Measurements from ENCODE around the gene CACNA2D4. TPM values are rescaled to one million over a fixed set of nuclear protein-coding genes. Genes with fewer than 3 reads are reported as not detected.

CACNA2D4 gene
- total RNA-seq, 1 donor from 2014 or later = 8.6 TPM

DNA sequence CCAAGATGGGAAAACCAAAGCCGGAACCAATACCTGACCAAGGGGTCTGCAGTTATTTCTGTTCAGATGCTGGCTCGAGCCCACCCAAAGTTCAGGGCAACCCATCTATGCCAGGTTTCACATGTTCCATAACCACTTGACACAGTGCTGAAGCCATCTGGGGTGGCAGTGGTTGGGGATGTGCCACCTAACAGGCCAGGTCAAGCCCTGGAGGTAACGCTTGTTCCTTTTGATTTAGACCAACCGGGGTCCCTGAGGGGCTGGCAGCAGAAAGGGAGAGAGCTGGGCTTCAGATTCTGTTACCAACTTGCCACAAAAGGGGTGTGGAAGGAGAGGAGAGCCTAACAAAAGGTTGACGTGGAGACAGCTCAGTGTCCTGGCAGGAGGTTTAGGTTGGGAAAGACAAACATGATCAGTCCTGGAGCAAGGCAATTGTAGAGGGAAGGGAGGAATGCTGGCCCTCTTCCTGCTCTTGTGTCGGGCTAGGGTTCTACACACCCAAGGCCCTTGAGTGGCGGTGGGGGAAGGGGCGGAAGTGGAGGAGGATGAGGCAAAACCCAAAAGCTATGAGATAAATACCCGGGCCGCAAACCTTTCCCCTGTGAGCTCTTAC is 31.9 kb downstream of the CACNA2D4 start:
- DNase-seq (ENCODE audit: low spot score) = no peak

DNA sequence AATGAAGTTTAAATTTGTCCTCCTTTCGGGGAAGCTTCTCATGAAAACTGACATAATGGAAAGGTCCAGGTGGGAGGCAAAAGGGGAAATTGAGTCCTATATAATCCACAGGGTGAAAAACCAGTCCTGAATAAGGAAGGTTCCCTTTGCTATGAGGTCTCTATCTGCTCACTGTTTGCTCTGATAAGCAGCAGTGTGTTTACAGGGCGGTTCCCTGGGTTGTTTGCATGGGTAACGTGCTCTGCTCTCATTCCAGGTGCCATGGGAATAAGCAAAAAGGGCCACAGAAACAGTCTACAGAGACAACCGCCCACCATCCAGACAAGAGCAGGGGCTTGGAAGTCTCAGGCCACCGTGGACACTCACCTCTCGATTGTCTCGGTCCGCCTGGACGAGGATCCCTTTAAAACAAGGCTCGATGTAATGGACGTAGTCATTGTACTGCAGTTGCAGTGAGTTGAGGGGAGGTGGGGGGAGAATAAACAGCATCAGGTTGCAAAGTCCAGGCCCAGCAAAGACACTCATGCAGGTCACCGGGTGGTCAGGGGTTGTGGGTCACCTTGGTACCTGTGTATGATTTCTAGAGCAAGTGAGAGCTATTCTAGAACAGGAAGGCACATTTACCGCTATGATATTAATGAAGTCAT is 32.7 kb downstream of the CACNA2D4 start:
- no peak for DNase-seq (ENCODE audit: low spot score)

DNA sequence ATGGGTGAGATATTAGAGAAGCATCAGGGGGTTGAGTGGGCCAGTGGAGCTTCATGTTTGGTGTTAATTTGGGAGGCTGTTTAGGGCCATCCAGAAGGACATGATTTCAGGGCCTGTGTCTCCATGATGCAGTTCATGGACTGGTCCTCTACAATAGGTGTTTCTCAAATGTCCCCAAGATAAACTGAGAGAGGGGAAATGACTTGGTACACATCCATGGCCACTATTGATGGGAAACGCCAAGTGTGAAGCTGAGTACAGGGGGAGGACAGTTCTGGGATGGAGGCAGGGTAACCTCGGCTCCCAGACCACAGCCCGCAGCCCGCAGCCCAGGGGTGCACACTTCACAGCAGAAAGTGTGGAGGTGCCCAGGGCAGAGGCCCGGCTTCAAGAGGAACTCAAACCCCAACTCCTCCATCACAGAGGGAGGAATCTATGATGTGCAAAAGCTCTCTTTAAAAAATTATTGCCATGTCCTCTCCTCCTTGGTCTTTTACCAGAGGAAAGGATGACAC is 33.3 kb downstream of the CACNA2D4 start:
- no peak for DNase-seq (ENCODE audit: low spot score)

DNA sequence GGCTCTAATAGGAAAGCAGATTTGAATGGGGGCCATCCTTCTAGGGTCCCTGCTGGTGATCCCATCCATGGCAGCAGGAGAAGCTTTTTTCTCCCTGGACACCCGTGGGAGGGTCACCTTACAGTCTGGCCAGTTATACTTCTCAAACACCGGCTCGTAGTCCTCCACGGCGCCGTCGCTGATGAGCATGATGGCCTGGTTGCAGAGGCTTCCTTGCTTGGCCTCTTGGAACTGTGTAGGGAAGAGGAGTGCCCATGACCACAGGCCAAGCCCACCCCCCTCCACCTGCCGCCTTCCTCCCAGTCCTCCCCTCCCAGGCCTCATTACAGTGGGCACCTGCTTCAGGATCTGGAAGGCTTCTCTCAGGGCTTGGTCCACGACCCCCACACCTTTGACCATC is 33.8 kb downstream of the CACNA2D4 start:
- DNase-seq (ENCODE audit: low spot score) = no peak

DNA sequence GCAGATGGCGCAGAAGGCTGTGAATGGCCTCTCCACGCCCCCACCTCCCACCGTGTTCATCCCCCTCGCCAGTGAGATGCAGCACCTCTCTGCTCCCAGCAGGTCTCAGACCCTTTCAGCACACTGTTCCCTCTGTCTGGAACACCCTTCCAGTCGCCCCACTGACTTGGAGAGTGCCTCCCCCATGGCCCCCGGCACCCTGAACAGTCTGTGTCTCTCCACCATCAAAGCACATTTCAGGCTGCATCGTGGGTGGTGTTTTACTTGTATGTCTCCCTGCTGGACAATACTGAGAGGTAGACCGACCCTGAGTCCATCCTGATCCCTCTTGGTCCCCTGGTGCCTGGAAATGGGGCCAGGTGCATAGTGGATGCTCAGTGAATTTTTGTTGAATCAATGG is 34.9 kb downstream of the CACNA2D4 start:
- no peak for DNase-seq (ENCODE audit: low spot score)

DNA sequence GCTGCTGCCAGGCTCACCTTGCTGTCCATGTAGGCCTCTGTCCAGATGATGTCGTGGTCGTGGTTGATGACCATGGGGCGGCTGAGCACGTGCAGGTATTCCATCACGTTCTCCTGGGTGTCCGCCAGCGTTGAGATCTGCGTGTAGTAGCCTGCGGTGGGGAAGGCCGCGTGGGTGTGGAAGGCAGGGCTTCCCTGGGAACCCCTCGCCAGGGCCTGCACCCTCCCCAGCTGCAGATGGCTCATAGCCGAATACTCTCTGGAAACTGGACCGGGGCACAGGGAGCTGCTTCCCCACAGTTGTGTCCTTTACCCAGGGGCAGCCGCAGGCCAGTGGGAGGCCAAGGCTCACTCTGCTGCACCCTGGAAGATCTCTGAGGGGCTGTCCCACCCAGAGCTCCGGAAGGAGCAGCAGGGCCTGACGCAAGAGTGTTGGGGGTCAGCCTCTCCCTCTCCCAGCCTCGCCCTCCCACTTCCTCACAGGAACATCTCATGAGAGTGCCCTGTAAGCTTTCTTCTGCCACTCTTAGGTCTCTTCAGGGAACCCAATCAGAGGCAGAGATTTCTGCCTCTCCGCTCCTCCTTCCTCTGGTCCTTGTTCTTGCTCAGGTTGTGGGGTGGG is 35.5 kb downstream of the CACNA2D4 start:
- no peak for DNase-seq (ENCODE audit: low spot score)

DNA sequence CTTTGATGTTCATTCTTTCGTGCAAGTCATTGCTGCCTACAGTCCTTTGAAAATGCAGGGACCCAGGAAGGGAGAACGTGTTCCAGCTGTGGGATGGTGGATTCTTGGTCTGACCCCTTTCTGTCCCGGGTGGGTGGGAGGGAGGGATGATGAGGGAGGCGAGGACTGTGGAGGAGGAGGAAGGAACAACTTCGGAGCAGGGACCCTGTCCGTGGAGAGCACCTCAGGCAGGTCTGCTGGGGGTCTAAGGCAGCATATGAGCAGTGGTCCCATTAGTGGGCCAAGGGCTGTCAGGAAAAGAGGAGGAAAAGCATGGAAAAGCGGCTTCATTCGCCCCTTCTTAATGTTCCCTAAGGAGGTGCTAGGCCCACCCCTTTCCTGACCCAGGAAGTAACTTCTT is 36.0 kb downstream of the CACNA2D4 start:
- no peak for DNase-seq (ENCODE audit: low spot score)

DNA sequence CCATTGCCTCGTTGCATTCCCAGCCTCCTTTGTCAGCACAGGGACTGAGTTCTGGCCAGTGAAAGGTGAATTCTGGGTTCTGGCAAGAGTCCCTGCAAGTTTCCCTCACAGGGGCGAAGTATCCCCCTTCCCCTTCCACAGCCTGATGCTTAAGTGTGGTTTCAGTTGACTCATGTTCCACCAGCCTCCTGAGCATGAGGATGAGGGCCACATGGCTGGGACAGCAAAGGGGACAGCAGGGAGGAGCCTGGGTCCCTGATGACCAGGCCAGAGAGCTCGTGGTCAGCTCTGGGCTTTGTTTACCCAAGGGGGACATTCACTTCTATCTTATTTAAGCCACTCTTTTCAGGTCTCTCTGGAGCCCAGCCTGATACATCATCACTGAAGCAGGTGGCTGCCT is 36.5 kb downstream of the CACNA2D4 start:
- no peak for DNase-seq (ENCODE audit: low spot score)

DNA sequence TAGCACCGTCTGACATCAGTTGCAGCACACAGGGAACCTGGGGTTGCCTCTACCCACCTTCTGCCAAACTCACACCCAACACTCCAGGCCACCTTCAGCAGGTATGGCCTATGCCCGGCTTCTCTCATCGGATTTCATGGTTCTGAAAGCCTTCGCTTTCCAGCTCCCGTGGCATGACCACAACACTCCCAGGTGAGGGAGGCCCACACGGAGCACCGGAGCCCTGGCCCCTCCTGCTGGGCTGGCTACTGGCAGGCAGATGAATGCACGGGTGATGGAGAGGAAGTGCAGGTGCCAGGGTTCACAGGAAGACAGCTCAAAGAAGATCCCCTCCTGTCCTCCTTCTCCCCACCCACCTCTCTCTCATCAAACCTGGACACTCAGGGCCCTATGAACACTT is 37.2 kb downstream of the CACNA2D4 start:
- DNase-seq (ENCODE audit: low spot score) = no peak

DNA sequence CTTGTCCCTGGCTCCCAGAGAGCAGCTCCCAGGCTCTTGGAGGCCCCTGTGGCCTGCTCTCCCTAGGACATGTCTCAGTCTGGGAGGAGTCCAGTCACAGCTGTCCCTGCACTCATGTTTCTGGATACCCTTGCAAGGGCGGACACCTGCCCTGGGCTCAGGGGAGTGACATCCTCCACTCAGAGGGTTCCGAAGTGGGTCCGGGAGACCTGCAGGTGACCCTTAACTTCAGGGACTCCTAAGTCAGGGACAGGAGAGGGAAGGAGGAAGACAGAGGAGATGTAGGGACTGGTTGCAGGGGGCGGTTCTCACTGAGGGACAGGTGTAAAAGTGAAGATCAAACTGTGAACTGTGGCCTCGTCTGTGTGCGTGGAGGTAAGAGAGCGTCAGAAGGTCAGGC is 37.6 kb downstream of the CACNA2D4 start:
- DNase-seq (ENCODE audit: low spot score) = no peak

DNA sequence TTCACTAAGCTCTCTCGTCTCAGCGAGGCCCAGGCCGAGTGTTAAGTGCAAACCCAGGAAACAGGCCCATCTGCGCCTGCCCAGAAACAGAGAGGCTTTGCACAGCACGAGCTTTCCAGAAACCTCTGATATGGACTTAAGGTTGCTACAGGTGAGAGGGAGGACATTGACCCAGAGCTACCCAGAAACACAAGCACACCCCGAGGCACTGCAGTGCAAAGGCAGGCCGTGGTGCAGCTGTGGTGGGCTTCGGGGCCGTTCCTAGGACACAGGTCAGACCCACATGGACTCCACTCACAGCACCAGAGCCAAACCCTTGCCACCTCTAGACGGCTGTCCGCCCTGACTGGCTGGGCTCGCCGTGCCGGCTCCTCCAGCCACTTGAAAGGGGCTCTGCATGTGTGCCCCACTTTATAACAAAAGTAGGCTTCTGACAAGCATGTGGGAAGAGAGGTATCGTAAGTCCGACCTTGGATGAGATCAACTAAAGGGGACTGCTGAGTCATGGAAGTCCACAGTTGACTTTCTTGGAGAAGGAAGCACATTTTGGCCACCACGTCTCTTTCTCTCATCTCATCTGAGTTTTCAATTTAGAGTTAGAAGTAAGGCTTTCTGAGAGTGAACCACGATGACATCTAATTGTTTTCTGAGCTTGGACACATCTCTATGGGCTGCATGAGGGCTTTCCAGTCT is 38.2 kb downstream of the CACNA2D4 start:
- no peak for DNase-seq (ENCODE audit: low spot score)

DNA sequence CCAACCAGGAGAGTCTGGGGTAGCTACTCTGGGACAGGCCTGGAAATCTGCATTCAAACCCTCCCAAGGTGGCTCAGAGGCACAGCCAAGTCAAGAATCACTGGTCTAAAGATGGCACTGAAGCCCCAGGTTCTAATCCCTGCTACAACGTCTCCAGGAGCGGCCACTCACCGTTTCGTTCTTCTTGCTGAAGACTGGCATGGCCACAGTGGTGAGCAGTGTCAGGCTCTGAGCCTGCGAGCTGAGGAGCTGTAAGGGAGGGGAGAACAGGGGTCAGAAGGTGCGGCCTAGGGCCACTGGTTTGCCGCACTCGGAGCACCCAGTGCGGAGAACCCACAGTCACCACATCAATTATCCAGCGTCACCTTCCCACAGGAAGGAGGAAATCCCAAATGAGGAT is 38.8 kb downstream of the CACNA2D4 start:
- no peak for DNase-seq (ENCODE audit: low spot score)

DNA sequence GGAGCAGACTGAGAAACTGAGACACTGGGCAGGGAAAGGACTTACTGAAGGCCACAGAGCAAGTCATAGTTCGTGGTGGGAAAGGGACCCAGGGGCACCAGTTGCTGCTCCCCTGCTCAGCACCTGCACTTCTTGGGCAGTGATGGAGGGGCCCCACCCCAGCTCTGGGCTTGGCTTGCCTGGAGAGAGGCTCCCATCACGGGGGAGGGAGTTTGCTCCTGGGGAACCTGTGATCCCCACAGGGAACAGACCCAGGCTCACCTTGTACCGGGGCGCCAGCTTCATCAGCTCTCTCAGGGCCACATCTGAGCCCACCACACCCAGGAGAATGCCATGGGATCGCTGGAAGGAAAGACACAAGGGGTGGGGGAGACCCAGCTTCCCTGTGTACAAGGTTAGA is 39.8 kb downstream of the CACNA2D4 start:
- DNase-seq (ENCODE audit: low spot score) = peak; percentile 9

DNA sequence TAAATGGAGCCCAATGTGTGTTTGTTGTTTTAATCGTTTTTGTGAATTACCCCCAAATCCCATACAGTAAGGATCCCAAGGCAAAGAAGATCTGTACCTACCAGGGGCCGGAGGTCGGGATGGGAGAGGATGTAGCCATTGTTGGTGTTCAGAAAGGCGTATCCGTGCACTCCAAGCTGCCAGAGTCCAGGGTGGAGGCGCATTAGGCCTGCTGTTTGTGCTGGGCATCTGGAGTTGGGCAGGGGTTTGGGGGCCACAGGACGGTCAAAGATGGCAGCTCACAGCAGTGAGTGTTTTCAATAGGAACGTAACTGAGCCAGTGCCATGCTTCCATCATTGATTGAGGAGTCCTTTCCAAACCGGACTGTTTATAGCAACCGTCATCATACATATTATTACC is 40.2 kb downstream of the CACNA2D4 start:
- no peak for DNase-seq (ENCODE audit: low spot score)

DNA sequence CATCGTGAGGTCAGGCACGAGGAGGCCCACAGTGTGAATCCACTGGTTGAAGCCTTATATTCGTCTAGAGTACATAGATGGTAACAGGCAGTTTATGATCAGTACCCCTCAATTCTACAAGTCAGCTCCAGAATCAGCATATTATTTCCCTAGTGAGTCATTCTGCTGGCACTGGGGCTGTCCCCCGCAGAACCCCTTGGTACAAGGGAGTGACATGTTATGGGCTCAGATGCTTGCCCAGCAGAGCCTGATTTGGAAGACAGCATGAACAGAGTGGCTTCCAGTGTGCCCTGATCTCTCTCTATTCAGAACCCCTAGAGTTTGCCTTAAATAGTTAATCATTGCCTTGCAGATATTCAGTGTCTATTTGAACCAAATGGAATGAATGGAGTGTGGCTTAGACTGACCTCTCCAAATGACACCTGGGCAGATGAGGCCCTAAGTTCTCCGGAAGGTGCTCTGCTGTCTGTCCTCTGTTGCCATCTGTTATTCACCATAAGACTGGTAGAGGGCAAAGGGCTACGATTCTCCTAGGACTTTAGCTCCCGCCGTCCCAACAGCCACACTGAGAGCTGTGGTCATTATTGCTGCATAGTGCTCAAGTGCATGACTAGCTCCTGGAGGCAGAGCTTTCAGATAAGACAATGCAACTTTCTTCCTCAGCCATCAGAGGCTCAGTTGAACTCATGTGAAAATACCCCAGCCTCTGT is 41.1 kb downstream of the CACNA2D4 start:
- no peak for DNase-seq (ENCODE audit: low spot score)

DNA sequence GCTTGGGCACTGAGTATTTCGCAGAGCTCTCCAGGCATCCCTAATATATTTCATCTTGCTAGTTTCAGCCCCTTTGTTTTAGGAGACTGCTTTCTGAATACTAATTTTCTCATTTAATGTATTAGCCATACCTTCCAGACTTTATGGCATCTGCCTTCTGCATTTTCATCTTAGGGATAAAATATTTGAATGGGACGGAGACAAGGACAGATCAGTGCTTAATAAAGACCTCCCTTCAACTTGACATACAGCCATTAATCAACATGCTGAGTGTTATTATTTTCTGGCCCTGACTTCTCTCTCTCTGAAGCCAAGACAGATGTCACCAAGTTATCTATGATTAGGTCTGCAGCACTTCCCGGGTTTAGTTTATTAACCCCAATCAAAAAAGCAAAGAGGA is 42.4 kb downstream of the CACNA2D4 start:
- DNase-seq (ENCODE audit: low spot score) = no peak

DNA sequence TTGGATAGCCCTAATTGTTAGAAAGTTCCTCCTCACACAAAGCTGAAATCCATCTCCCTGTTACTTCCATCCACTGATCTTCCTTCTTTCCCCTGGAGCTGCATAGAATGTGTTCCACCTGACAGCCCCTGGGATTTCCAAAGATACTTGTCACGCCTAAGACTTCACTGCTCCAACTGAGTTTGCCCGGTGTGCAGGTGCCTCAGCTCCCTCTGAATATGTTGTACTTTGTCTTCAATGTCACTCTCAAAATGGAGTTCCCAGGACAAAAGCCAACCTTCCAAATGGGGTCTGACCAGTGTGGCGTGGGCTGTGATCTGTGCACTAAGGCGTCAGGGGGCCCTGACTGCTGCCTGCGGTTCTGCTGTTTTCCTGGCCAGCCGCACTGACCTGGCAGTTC is 42.8 kb downstream of the CACNA2D4 start:
- DNase-seq (ENCODE audit: low spot score) = no peak

DNA sequence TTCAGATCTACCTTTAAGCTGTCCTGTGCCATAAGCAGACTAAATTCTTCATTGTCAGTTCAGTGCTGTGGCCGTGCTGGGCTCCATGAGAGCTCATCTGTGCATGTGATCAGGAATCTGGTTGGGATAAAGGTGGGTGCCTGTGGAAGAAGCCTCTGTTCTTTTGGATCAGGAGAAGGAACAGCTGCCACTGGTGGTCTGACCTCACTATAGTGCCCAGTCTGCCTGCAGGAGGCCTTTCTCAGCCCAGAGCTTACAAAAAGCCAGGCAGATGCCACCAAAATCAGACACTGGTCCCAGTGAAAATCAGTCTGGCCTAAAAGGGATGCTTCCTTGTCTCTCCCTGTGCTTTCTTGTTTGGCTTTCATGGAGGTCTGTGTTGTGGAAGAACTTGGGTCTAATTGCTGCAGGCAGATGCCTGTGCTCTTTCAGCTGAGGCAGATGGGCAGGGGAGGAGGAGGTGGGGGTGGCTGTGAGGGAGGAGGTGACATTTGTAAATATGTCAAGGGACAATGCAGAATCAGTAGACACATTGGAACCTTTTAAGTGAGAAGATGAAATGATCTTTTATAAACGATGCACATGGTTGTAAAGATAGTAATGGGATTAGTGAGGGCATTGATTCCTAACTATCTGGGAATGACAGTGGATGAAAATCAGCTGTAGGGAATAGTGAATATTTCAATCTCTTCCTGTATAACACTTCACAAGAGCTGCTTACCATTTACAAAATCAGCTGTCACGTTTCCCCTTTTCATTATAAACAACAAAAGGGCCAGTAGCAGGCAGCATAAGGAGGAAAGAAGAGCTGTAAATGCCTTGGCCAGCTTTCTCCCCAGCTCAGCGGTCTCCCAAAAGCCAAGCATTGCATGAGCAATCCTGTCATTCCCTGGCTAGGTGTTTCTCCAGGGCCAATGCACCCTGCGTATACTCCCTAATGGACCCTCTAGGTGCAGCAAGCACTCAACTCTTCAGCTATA is 44.6 kb downstream of the CACNA2D4 start:
- no peak for DNase-seq (ENCODE audit: low spot score)

DNA sequence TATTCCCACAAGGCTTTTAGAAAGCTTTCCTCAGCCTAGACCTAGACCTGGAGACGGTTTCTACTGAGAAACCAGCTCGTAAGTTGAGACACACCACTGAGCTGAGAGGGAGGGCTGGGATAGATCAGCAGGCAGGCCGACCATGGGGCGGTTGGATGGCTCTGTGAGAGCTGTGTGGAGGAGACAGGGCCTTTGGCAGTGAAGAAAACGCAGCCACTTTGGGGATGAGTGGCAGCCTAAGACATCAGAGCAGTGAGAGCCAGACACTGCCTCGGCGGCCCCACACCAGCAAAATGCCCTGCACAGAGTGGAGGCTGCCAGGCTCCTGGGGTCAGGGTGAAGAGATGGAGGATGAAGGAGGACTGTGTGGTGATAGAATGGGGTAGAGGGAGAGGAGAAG is 46.0 kb downstream of the CACNA2D4 start:
- DNase-seq (ENCODE audit: low spot score) = peak; percentile 5

DNA sequence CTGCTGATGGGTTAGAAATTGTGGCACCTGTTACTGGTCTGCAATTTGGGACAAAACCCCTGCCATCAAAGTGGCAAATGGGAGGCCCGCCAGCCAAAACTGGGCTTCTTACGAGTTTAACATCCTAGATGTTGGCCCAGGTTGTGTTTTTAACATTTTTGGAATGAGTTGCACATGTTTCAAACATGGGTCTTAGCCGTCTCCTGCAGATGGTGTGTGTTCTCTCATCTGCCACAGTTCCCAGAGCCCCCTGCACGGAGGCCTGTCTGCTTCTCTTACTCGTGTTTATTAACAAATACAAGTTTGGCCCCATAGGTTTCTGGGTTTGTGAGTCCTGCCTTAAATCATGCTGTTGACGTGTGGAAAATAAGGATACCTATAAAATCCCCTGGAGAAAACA is 46.5 kb downstream of the CACNA2D4 start:
- no peak for DNase-seq (ENCODE audit: low spot score)
